Measurements from ENCODE around the gene HBQ1.
"Not testable (repeated sequence)": the region's sequence is repeated elsewhere in the genome, so short reads cannot be mapped to it uniquely, and the experiment has no call there.

HBQ1 gene

DNA sequence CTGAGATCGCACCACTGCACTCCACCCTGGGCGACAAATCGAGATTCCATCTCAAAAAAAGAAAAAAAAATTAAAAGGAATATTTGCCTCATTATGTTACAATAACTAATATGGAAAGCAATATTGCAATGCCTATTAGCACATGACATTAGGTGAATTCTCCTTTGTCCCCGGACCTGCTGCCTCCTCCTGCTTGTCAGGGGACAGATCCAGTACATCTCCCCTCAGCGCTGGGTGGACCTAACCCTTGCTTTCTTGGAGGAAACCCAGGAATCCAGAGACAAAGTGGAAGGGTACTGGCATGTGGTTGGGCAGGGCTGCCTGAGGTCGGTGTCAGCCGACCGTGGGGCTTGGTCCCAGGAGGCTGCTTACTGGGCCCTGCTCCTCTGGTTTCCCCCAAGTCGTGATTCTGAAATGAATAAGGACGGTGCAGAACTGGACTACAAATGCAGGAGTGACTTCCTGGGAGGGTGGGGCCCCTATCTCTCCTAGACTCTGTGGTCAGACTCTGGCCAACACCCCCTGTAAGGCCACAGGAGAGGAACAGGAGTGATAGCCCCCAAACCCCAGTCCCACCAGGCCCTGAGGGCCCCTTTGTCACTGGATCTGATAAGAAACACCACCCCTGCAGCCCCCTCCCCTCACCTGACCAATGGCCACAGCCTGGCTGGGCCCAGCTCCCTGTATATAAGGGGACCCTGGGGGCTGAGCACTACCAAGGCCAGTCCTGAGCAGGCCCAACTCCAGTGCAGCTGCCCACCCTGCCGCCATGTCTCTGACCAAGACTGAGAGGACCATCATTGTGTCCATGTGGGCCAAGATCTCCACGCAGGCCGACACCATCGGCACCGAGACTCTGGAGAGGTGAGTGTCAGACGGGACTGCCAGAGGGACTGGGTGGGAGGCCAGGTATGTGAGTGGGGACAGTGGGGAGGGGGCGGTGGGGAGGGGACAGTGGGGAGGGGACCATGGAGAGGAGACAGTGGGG lies 27.8 kb upstream of the HBQ1 start, which contains the start of gene HBZ:
Gene HBZ, plus strand, starts transcription at position 504 of the 988 bp plus-strand sequence. Its CDS starts 266 bp downstream, at position 770.
- H3K4me3 ChIP-seq (ENCODE audit: low read depth, low read length), result no peak within 1 kb of the TSS
- DNase-seq (ENCODE audit: low read depth), result no peak
- TF ChIP-seq, protein P1, sequence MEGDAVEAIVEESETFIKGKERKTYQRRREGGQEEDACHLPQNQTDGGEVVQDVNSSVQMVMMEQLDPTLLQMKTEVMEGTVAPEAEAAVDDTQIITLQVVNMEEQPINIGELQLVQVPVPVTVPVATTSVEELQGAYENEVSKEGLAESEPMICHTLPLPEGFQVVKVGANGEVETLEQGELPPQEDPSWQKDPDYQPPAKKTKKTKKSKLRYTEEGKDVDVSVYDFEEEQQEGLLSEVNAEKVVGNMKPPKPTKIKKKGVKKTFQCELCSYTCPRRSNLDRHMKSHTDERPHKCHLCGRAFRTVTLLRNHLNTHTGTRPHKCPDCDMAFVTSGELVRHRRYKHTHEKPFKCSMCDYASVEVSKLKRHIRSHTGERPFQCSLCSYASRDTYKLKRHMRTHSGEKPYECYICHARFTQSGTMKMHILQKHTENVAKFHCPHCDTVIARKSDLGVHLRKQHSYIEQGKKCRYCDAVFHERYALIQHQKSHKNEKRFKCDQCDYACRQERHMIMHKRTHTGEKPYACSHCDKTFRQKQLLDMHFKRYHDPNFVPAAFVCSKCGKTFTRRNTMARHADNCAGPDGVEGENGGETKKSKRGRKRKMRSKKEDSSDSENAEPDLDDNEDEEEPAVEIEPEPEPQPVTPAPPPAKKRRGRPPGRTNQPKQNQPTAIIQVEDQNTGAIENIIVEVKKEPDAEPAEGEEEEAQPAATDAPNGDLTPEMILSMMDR (IDR thresholded peaks at IDR 0.05; ENCODE audit: control insufficient read depth, extremely low read depth, insufficient read depth), result no peak

DNA sequence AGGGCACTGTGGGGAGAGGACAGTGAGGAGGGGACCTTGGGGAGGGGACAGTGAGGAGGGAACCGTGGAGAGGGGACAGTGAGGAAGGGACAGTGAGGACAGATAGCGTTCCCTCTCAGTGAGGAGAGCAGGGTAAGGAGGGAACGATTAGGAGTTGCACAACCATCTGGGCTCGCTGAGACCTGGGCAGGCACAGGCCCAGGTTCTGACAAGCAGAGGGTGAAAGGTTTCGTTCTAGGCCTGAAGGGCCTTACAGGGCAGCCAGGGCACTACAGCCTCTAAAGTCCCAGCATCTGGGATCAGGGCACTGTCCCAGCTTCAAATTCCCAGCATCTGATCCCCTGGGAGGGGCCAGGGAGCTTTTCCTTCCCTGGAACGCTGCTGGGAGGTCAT lies 27.1 kb upstream of the HBQ1 start:
- H3K4me3 ChIP-seq (ENCODE audit: low read depth, low read length); DNase-seq (ENCODE audit: low read depth): not testable (repeated sequence)

DNA sequence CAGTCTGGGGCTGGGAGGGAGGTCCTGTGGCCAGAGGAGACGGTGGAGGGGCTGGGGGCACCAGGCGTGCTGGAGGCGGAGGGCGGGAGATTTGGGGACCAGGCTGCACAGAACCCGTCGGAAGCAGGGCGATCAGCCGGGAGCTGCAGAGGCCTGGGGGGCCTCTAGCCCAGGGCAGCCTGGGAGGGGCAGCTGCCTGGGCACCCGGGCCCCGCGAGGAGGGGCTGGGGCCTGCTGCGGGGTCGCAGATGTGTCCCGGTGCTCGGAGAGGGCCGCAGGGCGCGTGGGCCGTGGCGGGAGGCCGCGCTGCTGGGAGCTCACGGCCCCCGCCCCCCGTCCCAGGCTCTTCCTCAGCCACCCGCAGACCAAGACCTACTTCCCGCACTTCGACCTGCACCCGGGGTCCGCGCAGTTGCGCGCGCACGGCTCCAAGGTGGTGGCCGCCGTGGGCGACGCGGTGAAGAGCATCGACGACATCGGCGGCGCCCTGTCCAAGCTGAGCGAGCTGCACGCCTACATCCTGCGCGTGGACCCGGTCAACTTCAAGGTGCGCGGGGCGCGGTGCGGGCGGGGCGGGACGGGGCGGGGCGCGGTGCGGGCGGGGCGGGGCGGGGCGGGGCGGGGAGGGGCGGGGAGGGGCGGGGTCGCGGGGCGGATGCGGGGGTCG lies 26.6 kb upstream of the HBQ1 start:
- not testable (repeated sequence) for DNase-seq (ENCODE audit: low read depth); H3K4me3 ChIP-seq (ENCODE audit: low read depth, low read length)

DNA sequence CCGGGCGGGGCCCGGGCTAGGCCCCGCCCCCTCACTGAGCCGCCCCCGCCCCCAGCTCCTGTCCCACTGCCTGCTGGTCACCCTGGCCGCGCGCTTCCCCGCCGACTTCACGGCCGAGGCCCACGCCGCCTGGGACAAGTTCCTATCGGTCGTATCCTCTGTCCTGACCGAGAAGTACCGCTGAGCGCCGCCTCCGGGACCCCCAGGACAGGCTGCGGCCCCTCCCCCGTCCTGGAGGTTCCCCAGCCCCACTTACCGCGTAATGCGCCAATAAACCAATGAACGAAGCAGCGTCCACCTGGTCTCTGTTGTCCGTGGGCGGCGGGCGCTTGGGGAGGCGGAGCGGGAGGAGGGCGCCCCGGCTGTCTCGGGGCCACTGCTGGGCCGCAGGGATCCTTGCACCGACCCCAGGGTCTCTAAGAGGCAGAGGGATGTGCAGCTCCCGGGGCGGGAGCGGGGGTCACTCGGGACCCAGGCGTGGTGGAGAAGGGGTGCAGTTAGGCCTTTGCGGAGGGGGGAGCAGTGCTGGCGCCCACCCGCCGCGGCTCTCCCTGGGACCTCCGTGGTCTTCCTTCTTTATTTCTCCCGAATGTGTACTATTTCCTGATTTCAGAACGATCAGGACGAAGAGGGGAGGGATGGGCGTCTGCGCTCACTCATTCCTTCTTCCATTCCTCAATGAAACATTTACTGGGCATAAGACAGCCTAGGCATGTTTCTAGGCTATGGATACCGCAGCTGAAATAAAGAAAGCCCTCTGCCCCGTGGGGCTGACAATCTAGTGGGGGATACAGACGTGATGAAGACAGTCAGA lies 25.8 kb upstream of the HBQ1 start:
- H3K4me3 ChIP-seq (ENCODE audit: low read depth, low read length), result peak overlapping the region; percentile 52
- TF ChIP-seq, protein P1 (IDR thresholded peaks at IDR 0.05; ENCODE audit: control insufficient read depth, extremely low read depth, insufficient read depth), result no peak
- DNase-seq (ENCODE audit: low read depth), result no peak

DNA sequence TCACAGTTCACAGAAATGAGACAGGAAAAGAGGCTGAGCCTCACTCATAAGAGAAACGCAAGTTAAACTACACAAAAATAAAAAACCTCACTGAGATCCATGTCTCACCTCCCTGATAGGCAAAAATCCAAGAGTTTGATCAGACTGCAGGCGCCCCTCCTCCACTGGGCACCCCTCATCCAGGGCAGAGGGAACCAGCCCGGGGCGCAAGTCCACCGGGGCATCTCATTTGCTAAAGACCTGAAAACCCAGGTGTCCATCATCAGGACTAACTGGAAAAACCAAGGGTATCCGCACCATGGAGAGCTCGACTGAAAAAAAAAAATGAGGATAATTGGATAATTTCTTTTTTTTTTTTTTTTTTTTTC lies 25.2 kb upstream of the HBQ1 start:
- DNase-seq (ENCODE audit: low read depth), result no peak
- peak overlapping the region; percentile 52 for H3K4me3 ChIP-seq (ENCODE audit: low read depth, low read length)
- TF ChIP-seq, protein P1 (IDR thresholded peaks at IDR 0.05; ENCODE audit: control insufficient read depth, extremely low read depth, insufficient read depth), result no peak

DNA sequence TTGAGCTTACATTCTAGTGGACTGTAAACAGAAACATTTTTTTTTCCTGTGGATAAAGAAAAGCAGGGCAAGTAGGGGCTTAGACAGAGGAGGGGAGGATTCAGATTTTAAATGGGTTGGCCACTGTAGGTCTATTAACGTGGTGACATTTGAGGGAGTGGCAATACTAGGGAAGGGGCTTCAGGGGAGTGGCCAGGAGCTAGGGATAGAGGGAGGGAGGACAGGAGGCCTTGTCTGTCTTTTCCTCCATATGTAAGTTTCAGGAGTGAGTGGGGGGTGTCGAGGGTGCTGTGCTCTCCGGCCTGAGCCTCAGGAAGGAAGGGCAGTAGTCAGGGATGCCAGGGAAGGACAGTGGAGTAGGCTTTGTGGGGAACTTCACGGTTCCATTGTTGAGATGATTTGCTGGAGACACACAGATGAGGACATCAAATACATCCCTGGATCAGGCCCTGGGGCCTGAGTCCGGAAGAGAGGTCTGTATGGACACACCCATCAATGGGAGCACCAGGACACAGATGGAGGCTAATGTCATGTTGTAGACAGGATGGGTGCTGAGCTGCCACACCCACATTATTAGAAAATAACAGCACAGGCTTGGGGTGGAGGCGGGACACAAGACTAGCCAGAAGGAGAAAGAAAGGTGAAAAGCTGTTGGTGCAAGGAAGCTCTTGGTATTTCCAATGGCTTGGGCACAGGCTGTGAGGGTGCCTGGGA lies 21.0 kb upstream of the HBQ1 start:
- no peak for DNase-seq (ENCODE audit: low read depth)
- TF ChIP-seq, protein P1 (IDR thresholded peaks at IDR 0.05; ENCODE audit: control insufficient read depth, extremely low read depth, insufficient read depth), result no peak
- no peak overlapping the region for H3K4me3 ChIP-seq (ENCODE audit: low read depth, low read length)

DNA sequence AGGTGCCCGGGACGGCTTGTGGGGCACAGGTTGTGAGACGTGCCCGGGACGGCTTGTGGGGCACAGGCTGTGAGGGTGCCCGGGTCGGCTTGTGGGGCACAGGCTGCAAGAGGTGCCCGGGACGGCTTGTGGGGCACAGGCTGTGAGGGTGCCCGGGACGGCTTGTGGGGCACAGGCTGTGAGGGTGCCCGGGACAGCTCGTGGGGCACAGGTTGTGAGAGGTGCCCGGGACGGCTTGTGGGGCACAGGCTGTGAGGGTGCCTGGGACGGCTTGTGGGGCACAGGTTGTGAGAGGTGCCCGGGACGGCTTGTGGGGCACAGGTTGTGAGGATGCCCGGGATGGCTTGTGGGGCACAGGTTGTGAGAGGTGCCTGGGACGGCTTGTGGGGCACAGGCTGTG lies 20.0 kb upstream of the HBQ1 start:
- DNase-seq (ENCODE audit: low read depth); H3K4me3 ChIP-seq (ENCODE audit: low read depth, low read length): not testable (repeated sequence)

All from LNCaP clone FGC (cell line).